Measurements from ENCODE around the gene SDF2L1.

The SDF2L1 gene

DNA sequence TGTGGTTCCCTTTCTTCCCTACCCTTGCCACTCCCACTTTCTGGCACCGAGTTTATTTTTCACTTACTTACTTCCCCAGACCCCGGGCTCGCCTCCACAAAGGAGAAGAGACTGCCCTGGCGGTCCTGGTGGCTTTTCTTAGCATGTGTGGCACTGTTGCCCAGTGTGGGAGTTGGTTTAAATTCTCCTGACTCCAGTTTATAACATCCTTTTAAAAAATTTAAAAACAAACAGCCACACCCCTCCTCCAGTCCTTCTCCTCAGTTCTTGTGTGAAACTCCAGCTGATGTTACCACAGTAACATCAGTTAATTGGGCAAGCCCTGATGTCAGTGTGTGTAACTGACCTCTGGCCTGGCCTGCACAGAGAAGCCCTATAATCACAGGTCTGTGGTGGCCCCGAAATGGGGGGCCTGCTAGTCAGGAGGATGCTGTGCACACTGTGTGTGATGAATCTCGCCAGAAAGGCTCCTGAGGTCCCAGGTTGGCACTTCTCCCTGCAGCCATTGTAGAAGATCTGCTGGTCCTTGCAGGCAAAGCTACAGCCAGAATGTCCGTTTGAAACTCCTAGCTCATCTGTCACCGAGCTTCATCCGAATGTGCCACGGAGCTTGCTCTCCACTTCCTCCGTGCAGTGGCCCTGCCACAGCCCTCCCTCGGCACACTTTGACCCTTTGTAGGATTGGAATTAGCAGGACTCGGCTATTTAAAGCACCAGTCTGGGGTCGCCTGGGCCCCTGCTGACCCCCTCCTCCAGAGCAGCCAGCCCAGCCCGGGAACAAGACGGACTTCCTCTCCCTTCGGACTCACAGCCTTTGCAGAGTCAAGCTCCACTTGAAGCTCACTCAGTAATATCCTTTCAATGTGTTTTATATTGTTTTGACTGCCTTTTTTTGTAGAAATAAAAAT, 19.8 kb upstream of the SDF2L1 start:
- DNase-seq (ENCODE audit: low read depth), result no peak

DNA sequence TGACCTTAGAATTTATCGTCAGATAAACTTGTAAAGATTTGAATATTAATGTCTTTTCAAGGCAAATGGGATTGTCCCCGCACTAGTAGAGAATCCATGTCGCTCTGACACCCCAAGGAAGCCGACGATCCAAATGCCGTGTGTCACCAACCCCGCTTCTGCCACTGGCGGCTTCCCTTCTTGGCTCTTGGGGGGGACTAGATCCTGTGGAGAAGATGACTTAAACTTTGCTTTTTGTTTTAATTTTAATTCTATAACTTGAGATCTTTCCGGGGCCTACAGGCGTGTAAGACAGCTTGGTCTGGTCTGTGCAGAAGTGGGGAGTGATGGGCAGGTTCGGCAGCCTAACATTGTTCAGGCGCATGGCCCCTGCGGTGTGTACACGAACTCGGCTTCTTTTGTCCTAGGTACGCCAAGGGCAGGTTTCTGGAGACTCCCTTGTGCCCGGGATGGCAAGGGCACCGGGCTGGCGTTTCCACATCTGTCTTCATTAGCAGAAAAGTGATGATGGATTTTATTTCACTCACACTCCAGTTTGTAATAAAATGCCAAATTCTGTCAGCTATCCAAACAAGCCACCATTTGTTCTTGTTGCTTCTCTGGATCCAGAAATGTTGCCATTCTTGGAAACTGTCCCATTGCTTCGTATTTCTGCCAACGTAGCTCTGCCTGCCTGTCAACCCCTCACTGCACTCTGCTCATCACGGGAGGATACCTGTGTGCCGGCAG, 19.0 kb upstream of the SDF2L1 start:
- DNase-seq (ENCODE audit: low read depth), result no peak

DNA sequence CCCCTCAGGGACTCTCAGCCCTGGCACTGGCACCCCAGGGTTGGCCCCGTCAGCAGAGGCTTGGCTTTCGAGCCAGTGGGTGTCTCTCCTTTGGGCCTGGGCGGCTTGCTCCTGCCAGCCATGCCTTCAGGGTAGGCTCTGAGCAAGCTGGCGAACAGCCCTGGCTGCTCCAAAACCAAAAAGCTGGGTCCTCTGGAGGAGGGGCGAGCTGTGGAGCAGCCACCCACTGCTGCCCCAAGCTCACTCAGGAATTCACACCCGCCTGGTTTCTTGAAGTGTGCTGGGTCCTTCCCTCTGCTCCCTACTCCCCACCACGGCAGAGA, 18.5 kb upstream of the SDF2L1 start:
- no peak for DNase-seq (ENCODE audit: low read depth)

- DNase-seq (ENCODE audit: low read depth), result no peak
Observed at GRCh38 chr22:21624120-21624879, 17.8 kb upstream of the SDF2L1 start.

DNA sequence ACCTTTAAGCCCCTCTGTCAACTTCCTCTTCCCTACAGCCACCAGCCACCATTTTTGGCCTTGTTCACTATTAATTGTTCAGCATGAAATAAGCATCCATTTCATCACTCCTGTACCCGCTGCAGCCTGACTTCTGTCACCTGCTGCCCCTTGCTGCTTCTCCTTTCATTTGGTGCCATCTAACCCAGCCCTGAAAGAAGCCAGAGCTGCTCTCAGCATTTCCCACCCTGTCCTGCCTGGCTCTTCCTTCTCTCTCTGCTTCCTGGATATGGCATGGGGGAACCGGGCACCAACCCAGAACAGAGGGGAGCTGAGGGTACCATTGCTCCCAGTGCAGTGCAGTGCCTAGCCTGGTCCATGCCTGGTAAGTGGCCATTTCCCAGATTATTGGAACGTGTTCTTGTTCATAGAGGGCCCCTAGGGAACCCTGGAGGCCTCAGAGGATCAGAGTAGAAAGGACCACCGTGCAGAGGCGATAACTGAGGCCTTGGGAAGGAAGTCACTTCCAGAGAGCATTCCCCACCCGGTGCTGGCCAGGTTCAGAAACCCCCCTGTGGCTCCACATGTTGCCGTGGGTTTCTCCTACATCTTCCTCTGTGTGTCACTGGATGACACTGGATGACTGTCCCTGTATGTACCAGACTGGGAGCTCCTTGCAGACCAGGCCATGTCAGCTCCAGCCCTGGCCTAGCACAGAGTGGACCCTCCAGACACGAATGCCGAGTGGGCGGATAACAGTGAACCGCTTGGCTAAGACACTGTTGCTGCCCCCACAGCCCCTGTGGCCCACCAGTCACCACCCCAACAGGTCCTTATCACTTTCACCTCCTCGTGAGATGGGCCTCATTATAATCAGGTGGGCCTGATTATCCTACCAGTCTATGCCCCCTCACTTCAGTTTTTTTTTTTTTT, 17.0 kb upstream of the SDF2L1 start:
- no peak for DNase-seq (ENCODE audit: low read depth)

DNA sequence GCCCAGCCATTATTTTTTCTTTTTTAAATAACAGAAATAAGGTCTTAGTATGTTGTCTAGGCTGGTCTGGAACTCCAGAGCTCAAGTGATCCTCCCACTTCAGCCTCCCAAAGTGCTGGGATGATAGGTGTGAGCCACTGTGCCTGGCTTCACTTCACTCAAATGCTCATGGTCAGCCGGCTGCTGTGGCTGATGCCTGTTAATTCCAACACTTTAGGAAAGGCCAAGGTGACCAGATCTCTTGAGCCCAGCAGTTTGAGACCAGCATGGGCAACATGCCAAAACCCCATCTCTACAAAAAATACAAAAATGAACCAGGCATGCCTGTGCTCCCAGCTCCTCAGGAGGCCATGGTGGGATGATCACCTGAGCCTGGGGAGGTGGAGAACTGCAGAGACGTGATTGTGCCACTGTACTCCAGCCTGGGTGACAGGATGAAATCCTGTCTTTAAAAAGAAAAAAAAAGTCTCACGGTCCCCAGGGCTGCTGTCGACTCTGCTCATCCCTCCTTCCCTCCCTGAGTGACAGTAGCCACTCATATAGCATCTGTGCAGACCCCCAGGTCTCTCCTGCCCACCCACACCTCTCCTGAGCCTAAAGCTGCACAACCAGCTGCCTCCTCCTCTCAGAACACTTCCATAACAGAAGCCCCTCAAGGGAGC, 15.9 kb upstream of the SDF2L1 start:
- no peak for DNase-seq (ENCODE audit: low read depth)

DNA sequence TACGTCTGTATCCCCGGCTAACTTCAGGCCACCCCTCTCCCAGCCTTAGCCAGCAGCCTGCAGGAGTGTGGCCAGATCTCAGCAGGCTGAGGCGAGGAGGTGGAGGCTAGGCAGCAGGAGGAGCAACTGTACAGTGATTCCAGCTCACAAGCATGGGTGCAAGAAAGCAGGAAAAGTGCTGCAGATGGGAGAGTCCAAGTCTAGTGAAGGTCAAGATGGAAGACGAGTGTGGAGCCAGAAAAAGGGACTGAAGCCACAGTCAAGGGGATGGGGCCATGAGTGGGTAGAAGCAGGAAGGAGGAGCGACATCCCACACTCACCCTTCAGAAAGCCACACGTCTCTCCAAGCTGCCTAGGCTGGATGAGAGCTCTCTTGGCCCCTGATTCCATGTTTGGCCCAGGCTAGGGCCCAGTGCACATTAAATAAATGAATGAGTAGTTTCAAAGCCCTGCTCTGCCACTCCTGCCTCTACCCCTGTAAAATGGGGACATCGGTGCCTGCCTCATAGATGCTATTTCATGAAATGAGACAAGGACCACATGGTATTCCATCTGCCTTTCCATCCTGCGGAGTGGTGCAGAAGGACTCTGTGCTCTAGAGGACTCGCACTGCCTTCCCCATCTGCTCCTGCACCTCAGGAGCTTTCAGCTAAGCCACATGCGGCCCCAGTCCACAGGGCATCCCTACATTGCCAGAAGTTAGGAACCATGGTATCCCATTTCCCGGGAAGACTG, 15.2 kb upstream of the SDF2L1 start:
- no peak for DNase-seq (ENCODE audit: low read depth)

- no peak for DNase-seq (ENCODE audit: low read depth)
Observed at GRCh38 chr22:21628386-21629254, 13.5 kb upstream of the SDF2L1 start.

GRCh38 chr22:21629255-21630149, 12.6 kb upstream of the SDF2L1 start, which contains the start of gene YDJC:
Gene YDJC (minus strand): TSS chr22:21630022. CDS start chr22:21630014, 8 bp downstream.
- DNase-seq (ENCODE audit: low read depth), result peak; percentile 55

- DNase-seq (ENCODE audit: low read depth), result no peak
Observed at GRCh38 chr22:21631025-21631424, 11.1 kb upstream of the SDF2L1 start.

GRCh38 chr22:21632237-21632895, 9.7 kb upstream of the SDF2L1 start, which contains the start of gene CCDC116:
Gene CCDC116 (plus strand): TSS chr22:21632760. CDS start chr22:21633182, 422 bp downstream.
- no peak for DNase-seq (ENCODE audit: low read depth)

GRCh38 chr22:21632931-21633330, 9.2 kb upstream of the SDF2L1 start:
- no peak for DNase-seq (ENCODE audit: low read depth)

GRCh38 chr22:21633481-21633880, 8.6 kb upstream of the SDF2L1 start:
- DNase-seq (ENCODE audit: low read depth), result no peak

- DNase-seq (ENCODE audit: low read depth), result no peak
Observed at GRCh38 chr22:21634081-21634480, 8.0 kb upstream of the SDF2L1 start.

GRCh38 chr22:21634844-21635243, 7.3 kb upstream of the SDF2L1 start:
- DNase-seq (ENCODE audit: low read depth), result no peak

DNA sequence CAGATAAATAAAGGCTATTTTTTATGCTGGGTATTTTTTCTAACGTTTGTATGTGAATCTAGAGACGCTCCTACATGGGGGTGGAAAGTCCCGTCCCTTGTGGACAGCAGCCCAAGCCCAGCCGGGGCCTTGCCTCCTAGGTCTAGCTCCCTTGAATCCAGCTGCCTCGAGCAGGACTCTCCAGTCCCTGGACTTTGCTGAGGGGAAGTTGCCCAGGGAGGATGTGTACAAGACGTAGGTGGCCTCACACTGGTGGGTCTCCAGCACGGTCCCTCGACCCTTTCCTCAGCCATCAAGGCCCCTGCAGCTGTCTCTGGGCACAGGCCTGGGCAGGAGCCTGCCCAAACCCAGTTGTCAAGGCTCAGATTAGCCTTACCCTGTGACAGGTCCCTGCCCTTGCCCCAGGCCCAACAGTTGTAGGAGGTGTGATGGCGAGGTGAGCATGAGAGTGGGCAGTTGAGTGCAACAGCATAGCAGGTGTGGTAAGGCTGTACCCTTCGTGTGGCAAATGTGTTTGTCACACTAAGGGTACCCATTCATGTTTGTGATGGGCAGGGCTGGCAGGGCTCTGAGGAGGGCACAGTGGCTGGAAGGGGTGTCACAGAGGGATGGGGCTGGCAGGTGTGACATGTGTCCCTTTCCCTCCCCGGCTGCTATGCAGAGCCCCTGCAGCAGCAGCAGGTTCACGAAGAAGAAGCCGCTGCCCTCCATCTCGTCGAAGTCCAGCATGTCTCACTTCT, 6.2 kb upstream of the SDF2L1 start:
- DNase-seq (ENCODE audit: low read depth), result no peak

Data from GM04504 (cell line).